Gastroesophageal sphincter (tissue), 3 donors: Measurements from ENCODE around the gene FAM228B.

Experiments used
- EP300 ChIP-seq: sonication (generic); formaldehyde crosslinking; IDR thresholded peaks from one replicate; pipeline ENCODE4 v1.6.1; 2017; ENCODE audit warnings: antibody characterized with exemption, mild to moderate bottlenecking
- POLR2A ChIP-seq, 2 donors: fragments of 450-650 bp; IDR thresholded peaks; one replicate each; pipeline ENCODE4 v1.6.1; 2017; ENCODE audit warnings: antibody characterized with exemption in 2 of 2, mild to moderate bottlenecking in 2 of 2, moderate library complexity in 1 of 2
- POLR2AphosphoS5 ChIP-seq: sonication (generic); formaldehyde crosslinking; IDR thresholded peaks from one replicate; pipeline ENCODE4 v1.6.1; 2017; ENCODE audit warnings: antibody characterized with exemption
- TF ChIP-seq, protein P1 (sequence below), 4 experiments: fragments of 200-600 bp in 2 of 4; fragments of 450-650 bp in 2 of 4; sonication (generic) in 1 of 4; IDR thresholded peaks; one replicate each; pipeline ENCODE4 v1.5.1; 2017 to 2019; ENCODE audit warnings: antibody characterized with exemption in 4 of 4, mild to moderate bottlenecking in 2 of 4, moderate library complexity in 2 of 4

DNA sequence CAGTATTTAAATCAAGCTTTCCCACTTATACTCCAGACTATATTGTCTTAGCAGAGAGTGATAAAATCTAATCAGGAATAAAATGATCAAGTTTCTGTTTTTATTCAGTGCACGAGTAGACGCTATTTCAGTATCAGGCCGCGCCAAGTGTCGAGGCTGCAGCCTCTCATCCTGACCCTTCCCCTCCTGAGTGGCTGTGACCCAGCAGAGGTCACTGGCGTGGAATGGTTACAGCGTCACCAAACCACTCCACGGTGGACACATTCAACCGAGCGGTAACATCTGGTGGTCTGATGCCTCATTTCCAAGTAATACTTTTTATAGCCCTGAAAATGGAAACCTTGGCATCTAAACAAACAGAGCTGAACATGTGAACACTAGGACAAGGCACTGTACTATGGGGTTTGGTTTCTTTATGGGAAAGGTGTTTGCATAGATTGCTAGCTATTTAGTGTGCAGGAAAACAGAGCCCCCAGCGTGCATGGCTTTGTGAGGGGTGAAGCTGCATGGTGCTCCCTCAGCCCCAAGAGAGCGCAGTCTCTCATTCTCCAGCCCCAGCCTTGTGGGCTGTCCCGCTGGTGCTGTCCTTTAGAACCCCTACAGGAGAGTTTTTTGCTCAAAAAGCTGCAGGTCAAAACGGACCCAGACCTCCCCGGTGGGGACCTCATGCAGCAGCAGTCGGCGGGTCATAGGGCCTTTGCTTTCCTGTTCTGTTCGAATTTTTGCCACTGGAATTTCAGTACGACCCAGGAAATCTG lies 79.9 kb downstream of the FAM228B start:
- TF ChIP-seq, protein P1, sequence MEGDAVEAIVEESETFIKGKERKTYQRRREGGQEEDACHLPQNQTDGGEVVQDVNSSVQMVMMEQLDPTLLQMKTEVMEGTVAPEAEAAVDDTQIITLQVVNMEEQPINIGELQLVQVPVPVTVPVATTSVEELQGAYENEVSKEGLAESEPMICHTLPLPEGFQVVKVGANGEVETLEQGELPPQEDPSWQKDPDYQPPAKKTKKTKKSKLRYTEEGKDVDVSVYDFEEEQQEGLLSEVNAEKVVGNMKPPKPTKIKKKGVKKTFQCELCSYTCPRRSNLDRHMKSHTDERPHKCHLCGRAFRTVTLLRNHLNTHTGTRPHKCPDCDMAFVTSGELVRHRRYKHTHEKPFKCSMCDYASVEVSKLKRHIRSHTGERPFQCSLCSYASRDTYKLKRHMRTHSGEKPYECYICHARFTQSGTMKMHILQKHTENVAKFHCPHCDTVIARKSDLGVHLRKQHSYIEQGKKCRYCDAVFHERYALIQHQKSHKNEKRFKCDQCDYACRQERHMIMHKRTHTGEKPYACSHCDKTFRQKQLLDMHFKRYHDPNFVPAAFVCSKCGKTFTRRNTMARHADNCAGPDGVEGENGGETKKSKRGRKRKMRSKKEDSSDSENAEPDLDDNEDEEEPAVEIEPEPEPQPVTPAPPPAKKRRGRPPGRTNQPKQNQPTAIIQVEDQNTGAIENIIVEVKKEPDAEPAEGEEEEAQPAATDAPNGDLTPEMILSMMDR (IDR thresholded peaks at IDR 0.05) = no peak
- TF ChIP-seq POLR2AphosphoS5 (no peak), EP300 (no peak), POLR2A (IDR thresholded peaks at IDR 0.05) (no peak)
